ENCODE measurements around the gene CTU1. TPM values are rescaled to one million over a fixed set of nuclear protein-coding genes. Genes with fewer than 3 reads are reported as not detected.

CTU1 gene
- total RNA-seq, 1 donor from 2014 or later: 7.4 TPM

DNA sequence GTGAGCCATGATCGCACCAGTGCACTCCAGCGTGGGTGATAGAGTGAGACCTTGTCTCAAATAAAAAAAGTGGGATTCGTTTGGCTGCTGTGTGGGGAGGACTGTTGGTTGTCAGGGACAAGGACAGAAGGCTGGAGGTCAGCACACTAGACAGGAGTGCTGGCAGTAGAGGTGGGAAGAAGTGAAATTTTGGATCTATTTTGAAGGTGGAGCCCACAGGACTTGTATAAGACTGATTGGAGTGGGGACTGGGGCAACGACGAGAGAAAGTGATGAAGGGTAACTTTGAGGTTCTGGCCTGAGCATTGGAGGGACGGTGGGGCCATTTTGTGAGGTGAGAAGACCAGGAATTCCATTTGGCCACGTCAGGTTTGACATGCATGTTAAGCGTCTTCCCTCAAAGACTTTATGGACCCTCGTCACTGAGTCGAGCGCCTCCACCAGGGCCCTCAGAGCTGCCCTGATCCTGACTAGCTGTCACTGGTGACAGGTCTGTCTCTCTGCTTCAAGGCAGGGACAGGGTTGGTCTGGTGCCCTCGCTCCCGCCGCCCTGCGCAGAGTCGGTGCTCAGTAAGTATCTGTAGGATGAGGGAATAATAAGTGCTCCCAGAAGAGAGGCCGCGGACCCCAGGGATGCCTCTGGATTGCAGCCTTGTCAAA, 673 bp downstream of the CTU1 start:
- no peaks in the 10 kb centered on the region for H3K27me3 Mint-ChIP-seq
- no peak for DNase-seq (ENCODE audit: low spot score, unreplicated experiment)
- peaks cover 3% of the 10 kb centered on the region for H3K36me3 Mint-ChIP-seq (ENCODE audit: insufficient read depth)
- H3K4me3 Mint-ChIP-seq (ENCODE audit: low read depth): peak overlapping the region; percentile 93
- H3K27ac Mint-ChIP-seq: peak overlapping the region; percentile 93
- H3K9me3 Mint-ChIP-seq (ENCODE audit: low read depth): no peaks in the 10 kb centered on the region
- H3K4me1 Mint-ChIP-seq (ENCODE audit: low read depth): peaks cover 8% of the 10 kb centered on the region
- TF ChIP-seq, protein P1, sequence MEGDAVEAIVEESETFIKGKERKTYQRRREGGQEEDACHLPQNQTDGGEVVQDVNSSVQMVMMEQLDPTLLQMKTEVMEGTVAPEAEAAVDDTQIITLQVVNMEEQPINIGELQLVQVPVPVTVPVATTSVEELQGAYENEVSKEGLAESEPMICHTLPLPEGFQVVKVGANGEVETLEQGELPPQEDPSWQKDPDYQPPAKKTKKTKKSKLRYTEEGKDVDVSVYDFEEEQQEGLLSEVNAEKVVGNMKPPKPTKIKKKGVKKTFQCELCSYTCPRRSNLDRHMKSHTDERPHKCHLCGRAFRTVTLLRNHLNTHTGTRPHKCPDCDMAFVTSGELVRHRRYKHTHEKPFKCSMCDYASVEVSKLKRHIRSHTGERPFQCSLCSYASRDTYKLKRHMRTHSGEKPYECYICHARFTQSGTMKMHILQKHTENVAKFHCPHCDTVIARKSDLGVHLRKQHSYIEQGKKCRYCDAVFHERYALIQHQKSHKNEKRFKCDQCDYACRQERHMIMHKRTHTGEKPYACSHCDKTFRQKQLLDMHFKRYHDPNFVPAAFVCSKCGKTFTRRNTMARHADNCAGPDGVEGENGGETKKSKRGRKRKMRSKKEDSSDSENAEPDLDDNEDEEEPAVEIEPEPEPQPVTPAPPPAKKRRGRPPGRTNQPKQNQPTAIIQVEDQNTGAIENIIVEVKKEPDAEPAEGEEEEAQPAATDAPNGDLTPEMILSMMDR (IDR thresholded peaks at IDR 0.05; ENCODE audit: unreplicated experiment): no peak

DNA sequence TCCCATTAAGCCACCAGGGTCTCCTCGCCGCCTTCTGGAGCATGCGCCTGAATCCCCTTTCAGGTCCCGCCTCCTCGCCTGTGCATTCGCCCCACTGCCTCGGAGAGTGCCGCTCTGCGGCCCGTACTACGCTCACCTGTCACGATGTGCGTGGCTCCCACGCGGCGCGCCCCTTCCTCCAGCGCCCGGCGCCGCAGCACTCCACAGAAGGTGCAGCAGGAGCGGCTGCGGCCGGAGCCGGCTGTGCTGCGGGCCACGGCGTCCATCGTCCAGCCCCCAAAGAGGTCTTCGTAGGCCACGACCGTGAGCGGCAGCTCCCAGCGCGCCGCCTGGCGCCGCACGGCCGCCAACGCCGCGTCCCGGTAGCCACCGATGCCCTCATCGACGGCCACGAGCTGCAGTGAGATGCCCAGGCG, 4.3 kb downstream of the CTU1 start:
- DNase-seq (ENCODE audit: low spot score, unreplicated experiment): no peak
- Mint-ChIP-seq H3K27me3 (no peaks in the 10 kb centered on the region), H3K9me3 (ENCODE audit: low read depth) (no peaks in the 10 kb centered on the region), H3K27ac (no peak overlapping the region), H3K4me3 (ENCODE audit: low read depth) (no peak overlapping the region), H3K4me1 (ENCODE audit: low read depth) (peaks cover 8% of the 10 kb centered on the region), H3K36me3 (ENCODE audit: insufficient read depth) (peaks cover 3% of the 10 kb centered on the region)
- TF ChIP-seq, protein P1 (IDR thresholded peaks at IDR 0.05; ENCODE audit: unreplicated experiment): no peak

DNA sequence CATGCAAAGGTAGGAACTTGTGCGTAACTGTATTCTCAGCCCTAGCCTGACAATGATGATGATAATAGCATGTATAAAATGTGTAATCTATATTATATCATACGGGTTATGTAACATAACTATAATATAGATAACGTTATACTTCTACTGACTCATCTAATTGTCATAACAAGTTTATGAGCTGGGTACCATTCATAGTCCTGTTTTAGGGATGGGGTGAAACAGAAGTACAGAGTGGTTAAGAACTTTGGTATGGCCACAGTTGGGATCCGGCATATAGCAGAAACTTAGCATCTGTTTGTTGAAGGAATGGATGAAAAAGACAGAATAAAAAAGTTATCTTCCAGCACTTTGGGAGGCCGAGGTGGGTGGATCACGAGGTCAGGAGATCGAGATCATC, 5.2 kb downstream of the CTU1 start:
- TF ChIP-seq, protein P1 (IDR thresholded peaks at IDR 0.05; ENCODE audit: unreplicated experiment): no peak
- peaks cover 3% of the 10 kb centered on the region for H3K36me3 Mint-ChIP-seq (ENCODE audit: insufficient read depth)
- H3K27me3 Mint-ChIP-seq: no peaks in the 10 kb centered on the region
- no peak overlapping the region for H3K4me3 Mint-ChIP-seq (ENCODE audit: low read depth)
- no peak overlapping the region for H3K27ac Mint-ChIP-seq
- no peaks in the 10 kb centered on the region for H3K9me3 Mint-ChIP-seq (ENCODE audit: low read depth)
- H3K4me1 Mint-ChIP-seq (ENCODE audit: low read depth): peaks cover 7% of the 10 kb centered on the region
- no peak for DNase-seq (ENCODE audit: low spot score, unreplicated experiment)

DNA sequence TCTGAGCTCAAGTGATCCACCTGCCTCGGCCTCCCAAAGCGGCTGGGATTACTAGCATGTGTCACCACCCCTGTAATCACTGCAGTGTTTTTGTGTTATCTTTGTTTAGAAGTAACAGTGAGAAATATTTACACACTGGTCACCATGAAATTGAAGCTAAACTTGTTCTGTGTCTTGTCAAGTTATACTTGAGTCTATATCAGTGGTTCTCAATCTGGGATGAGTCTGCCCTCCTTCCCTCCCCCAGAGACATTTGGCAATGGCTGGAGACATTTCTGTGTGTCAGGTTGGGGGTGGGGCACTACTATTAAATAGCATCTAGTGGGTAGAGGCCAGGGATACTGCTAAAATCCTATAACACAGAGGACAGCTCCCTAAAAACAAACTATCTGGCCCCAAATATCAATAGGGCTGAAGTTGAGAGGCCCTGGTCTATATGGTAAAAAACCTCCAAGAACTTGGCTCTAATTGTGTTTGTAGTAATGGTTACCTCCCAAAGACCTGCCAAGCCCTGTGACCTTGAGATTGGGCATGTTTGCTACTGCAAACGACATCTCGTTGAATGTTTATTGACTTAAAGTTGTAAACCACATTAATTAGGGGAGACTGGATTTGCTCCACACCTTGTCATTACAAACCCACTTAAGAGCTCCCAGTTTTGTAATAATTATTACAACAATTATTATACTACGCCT, 6.9 kb downstream of the CTU1 start:
- Mint-ChIP-seq H3K36me3 (ENCODE audit: insufficient read depth) (peaks cover 3% of the 10 kb centered on the region), H3K27me3 (no peaks in the 10 kb centered on the region), H3K9me3 (ENCODE audit: low read depth) (no peaks in the 10 kb centered on the region), H3K4me3 (ENCODE audit: low read depth) (no peak overlapping the region), H3K27ac (no peak overlapping the region), H3K4me1 (ENCODE audit: low read depth) (no peaks in the 10 kb centered on the region)
- no peak for DNase-seq (ENCODE audit: low spot score, unreplicated experiment)
- TF ChIP-seq, protein P1 (IDR thresholded peaks at IDR 0.05; ENCODE audit: unreplicated experiment): no peak

- TF ChIP-seq, protein P1 (IDR thresholded peaks at IDR 0.05; ENCODE audit: unreplicated experiment): no peak
- H3K9me3 Mint-ChIP-seq (ENCODE audit: low read depth): no peaks in the 10 kb centered on the region
- no peak for DNase-seq (ENCODE audit: low spot score, unreplicated experiment)
- no peaks in the 10 kb centered on the region for H3K4me1 Mint-ChIP-seq (ENCODE audit: low read depth)
- no peak overlapping the region for H3K27ac Mint-ChIP-seq
- H3K36me3 Mint-ChIP-seq (ENCODE audit: insufficient read depth): peaks cover 3% of the 10 kb centered on the region
- no peak overlapping the region for H3K4me3 Mint-ChIP-seq (ENCODE audit: low read depth)
- no peaks in the 10 kb centered on the region for H3K27me3 Mint-ChIP-seq
Measured at GRCh38 chr19:51100601-51101000, 7.6 kb downstream of the CTU1 start.

Measured in progenitor cell of endocrine pancreas (in vitro differentiated cells).